Measurements from ENCODE around the gene ANKRD28. TPM values are rescaled to one million over a fixed set of nuclear protein-coding genes. Genes with fewer than 3 reads are reported as not detected.
"Not testable (repeated sequence)": the region's sequence is repeated elsewhere in the genome, so short reads cannot be mapped to it uniquely, and the experiment has no call there.

The ANKRD28 gene
- total RNA-seq, 2 donors from 2014 or later: 22.1 to 43.0 TPM

DNA sequence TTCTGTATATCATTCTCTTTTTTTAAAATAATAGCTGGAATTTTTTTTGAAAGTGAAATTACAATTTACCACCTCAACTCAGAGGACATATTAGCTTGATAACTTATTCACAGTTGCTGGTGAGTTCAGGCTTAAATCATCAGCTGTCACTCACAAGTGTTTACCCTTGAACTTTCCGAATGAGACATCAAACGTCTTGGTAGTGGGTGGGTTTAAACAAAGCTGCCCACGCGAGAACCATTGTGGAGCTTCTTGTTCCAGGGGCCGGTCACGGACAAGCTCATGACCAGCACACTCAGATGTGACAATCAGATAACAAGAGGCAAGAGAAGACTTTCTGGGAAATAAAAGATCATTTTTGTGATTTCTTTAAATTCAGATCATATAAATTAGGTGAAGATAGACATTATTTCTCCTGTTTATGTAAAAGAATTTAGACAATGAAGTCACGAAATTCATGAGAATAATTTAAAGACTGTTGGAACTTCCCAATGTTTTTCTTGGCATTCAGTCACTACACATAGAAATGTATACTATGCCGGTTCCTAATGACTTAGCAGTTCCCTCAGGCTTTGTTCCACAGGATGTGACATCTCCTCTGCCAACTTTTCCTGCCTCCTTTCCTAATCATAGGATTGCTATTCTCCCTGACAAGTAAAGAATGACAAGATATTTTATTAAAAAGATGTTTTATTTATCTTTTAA lies 167.0 kb downstream of the ANKRD28 start:
- Mint-ChIP-seq H3K36me3 (no peaks in the 10 kb centered on the region), H3K27ac (peak overlapping the region in 1 of 2 donors; percentile 16), H3K9me3 (no peaks in the 10 kb centered on the region)
- no peak for DNase-seq (ENCODE audit: low spot score in 2 of 2)
- peak; percentile 29 to 52 for ATAC-seq

DNA sequence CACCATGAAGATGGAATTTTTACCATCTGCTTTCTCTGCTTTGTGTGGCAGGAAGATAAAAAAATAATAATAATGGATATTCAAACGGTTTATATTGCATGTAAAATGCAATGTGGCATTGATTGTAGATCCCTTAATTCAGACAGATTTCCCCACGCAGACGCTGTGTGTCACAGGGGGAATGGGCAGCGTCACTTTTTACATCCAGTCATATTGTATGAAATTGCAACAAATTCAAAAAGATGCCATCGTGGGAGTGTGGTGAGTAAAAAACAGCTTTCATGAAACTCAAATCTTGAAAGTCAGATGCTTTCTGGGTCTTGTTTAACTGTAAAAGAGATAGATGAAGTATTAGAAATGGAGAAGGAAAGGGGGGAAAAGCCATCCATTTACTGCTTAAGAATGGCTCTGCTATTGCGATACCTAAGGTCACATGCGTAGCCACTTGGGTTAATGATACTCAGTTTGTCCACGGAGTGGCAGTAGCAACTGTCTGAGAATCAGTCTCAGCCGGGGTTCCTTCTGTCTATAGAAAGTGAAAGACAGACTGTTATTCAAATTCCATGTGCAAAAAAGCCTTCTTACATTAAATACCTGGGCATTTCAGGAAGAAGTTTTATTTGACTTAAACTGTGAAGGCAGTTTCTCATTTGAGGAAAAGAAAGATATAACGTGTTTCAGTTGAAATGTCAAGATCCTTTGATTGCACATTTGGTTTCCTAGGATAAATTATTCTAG lies 167.8 kb downstream of the ANKRD28 start:
- DNase-seq (ENCODE audit: low spot score in 2 of 2) (peak in 1 of 2 donors; percentile 58), ATAC-seq (peak; percentile 96 to 99)
- H3K27ac Mint-ChIP-seq: peak overlapping the region in 1 of 2 donors; percentile 16
- H3K36me3 Mint-ChIP-seq: no peaks in the 10 kb centered on the region
- H3K9me3 Mint-ChIP-seq: no peaks in the 10 kb centered on the region

DNA sequence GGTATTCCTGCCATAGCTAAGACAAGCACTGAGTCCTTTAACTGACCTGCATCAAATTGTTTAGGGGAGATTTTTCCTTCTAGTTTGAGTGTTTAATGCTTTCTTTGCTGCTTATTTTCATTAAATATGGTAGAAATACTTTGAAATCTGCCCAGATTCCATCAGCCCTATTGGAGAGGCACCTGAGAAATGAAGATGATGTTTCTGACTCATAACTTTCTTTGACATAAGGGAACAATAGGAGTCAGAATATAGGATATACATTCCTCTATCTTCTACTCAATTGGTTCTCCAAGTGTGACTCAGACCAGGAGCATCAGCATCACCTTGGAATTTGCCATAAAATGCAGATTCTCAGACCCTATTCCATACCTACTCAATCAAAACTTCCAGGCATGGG lies 168.8 kb downstream of the ANKRD28 start:
- no peak for DNase-seq (ENCODE audit: low spot score in 2 of 2)
- ATAC-seq: no peak
- H3K9me3 Mint-ChIP-seq: no peaks in the 10 kb centered on the region
- H3K36me3 Mint-ChIP-seq: peaks cover 0 to 8% of the 10 kb centered on the region in 2 donors
- H3K27ac Mint-ChIP-seq: no peak overlapping the region

GRCh38 chr3:15623535-15624440 lies 174.0 kb downstream of the ANKRD28 start:
- H3K9me3 Mint-ChIP-seq: peaks cover 16 to 26% of the 10 kb centered on the region in 2 donors
- peak in 1 of 2 donors; percentile 61 for ATAC-seq
- H3K27ac Mint-ChIP-seq: peak overlapping the region; percentile 66 to 71
- peaks cover 28 to 55% of the 10 kb centered on the region in 2 donors for H3K36me3 Mint-ChIP-seq
- no peak for DNase-seq (ENCODE audit: low spot score in 2 of 2)

DNA sequence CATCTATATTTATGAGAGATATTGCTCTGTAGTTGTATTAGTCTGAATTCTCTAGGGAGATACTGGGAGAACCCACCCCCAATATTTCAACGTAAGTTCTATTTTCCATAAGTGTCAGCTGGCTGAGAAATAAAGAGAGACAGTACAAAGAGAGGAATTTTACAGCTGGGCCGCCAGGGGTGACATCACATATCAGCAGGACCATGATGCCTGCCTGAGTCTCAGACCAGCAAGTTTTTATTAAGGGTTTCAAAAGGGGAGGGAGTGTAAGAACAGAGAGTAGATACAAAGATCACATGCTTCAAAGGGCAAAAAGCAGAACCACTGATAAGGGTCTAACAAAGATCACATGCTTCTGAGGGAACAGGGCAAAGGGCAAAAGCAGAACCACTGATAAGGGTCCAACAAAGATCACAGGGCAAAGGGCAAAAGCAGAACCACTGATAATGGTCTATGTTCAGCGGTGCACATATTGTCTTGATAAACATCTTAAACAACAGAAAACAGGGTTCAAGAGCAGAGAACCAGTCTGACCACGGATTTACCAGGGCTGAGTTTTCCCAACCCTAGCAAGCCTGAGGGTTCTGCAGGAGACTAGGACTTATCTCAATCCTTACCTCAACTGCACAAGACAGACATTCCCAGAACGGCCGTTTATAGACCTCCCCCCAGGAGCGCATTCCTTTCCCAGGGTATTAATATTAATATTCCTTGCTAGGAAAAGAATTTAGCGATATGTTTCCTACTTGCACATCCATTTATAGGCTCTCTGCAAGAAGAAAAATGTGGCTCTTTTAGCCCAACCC lies 177.9 kb downstream of the ANKRD28 start:
- ATAC-seq, H3K27ac Mint-ChIP-seq: not testable (repeated sequence)
- H3K36me3 Mint-ChIP-seq: peaks cover 28 to 56% of the 10 kb centered on the region in 2 donors

More for the DNA sequence above, 177.9 kb downstream of the ANKRD28 start:
- peaks cover 16 to 26% of the 10 kb centered on the region in 2 donors for H3K9me3 Mint-ChIP-seq
- DNase-seq (ENCODE audit: low spot score in 2 of 2): not testable (repeated sequence)

Other genes with a start within 250 kb of the ANKRD28 start
- 10 to 100 TPM; 22.7 to 34.2 TPM for gene HACL1, start 196.4 kb downstream of the ANKRD28 start, total RNA-seq
- 10 to 100 TPM in 1 of 2 donors, 1 to 10 TPM in 1; 6.0 to 14.3 TPM for gene BTD, start 196.2 kb downstream of the ANKRD28 start, total RNA-seq

All from activated naive CD4-positive, alpha-beta T cell treated with anti-CD3 and anti-CD28 coated beads, Interleukin-2, amount 50 U/mL, for 72 hours (primary cell).